AG20443 (cell line): ENCODE measurements around the gene CYBC1.

Experiments
- DNase-seq: peaks from one replicate; pipeline ENCODE4 v3.0.0; 2012; ENCODE audit warnings: low spot score, mixed read lengths

Gene CYBC1

GRCh38 chr17:82447876-82448275 lies 2.7 kb downstream of the CYBC1 start:
- no peak for DNase-seq

GRCh38 chr17:82446649-82447048 lies 3.9 kb downstream of the CYBC1 start:
- peak; percentile 2 for DNase-seq

GRCh38 chr17:82446124-82446523 lies 4.4 kb downstream of the CYBC1 start:
- DNase-seq = no peak

- DNase-seq = peak; percentile 2
Measured at GRCh38 chr17:82445542-82445941, 5.0 kb downstream of the CYBC1 start.

- DNase-seq = peak; percentile 3
Measured at GRCh38 chr17:82444941-82445521, 5.5 kb downstream of the CYBC1 start.

- no peak for DNase-seq
Measured at GRCh38 chr17:82444284-82444893, 6.2 kb downstream of the CYBC1 start.

- no peak for DNase-seq
Measured at GRCh38 chr17:82443465-82444283, 6.9 kb downstream of the CYBC1 start.

- no peak for DNase-seq
Measured at GRCh38 chr17:82442643-82443464, 7.7 kb downstream of the CYBC1 start.

GRCh38 chr17:82441691-82442487 lies 8.7 kb downstream of the CYBC1 start:
- no peak for DNase-seq

GRCh38 chr17:82440991-82441627 lies 9.4 kb downstream of the CYBC1 start:
- DNase-seq = no peak

GRCh38 chr17:82440469-82440981 lies 10.0 kb downstream of the CYBC1 start:
- no peak for DNase-seq

GRCh38 chr17:82439829-82440365 lies 10.7 kb downstream of the CYBC1 start:
- no peak for DNase-seq

- DNase-seq = no peak
Measured at GRCh38 chr17:82439194-82439828, 11.2 kb downstream of the CYBC1 start.

- DNase-seq = no peak
Measured at GRCh38 chr17:82438401-82439193, 12.0 kb downstream of the CYBC1 start.

GRCh38 chr17:82437325-82437668 lies 13.3 kb downstream of the CYBC1 start:
- no peak for DNase-seq

GRCh38 chr17:82436601-82437324 lies 13.8 kb downstream of the CYBC1 start:
- no peak for DNase-seq

GRCh38 chr17:82435601-82436583 lies 14.7 kb downstream of the CYBC1 start:
- no peak for DNase-seq
